Endothelial cell of umbilical vein (primary cell): Measurements from ENCODE around the gene TXNDC9. TPM values are rescaled to one million over a fixed set of nuclear protein-coding genes. Genes with fewer than 3 reads are reported as not detected.

Experiments used
- BruUV-seq: library from RNA; stranded (reverse); fragments of 400-500 nt; replicated peaks from 2 replicates; lab custom pipeline; 2021; lab: Mats Ljungman, UMichigan
- CTCF ChIA-PET: fragments of 300-600, 350-600 bp; sonication (Branson Sonifier 250); formaldehyde crosslinking; loops from one replicate; lab custom pipeline; 2021; ENCODE audit warnings: antibody characterized with exemption, inconsistent platforms; lab: Charles Lee
- POLR2A ChIA-PET: fragments of 300-600, 350-600 bp; sonication (Branson Sonifier 250); formaldehyde crosslinking; loops from one replicate; lab custom pipeline; 2021; ENCODE audit warnings: antibody characterized with exemption, inconsistent platforms; lab: Charles Lee
- DNase-seq: peaks from one replicate; pipeline ENCODE4 v3.0.0-alpha.2; 2011; ENCODE audit warnings: low read depth, low spot score
- FAIRE-seq: peaks from 2 replicates; lab custom pipeline; 2011; peaks lifted over from hg19 to GRCh38; lab: Jason Lieb, UNC
- H2AFZ ChIP-seq: 2 replicates; pipeline ENCODE4 v1.6.0; 2012; ENCODE audit warnings: low read depth, low read length, control low read depth, inconsistent platforms
- H3K27ac ChIP-seq: 2 replicates; pipeline ENCODE4 v1.5.1; 2011; ENCODE audit warnings: low read depth, mild to moderate bottlenecking, control low read depth, low read length, moderate library complexity; ENCODE audit not compliant: insufficient read depth
- H3K27me3 ChIP-seq, 2 experiments: 2 replicates each; pipeline versions ENCODE4 v1.6.0 to v1.6.1; 2011; ENCODE audit warnings: low read length in 2 of 2, mixed read lengths in 1 of 2; ENCODE audit not compliant: control insufficient read depth in 2 of 2, insufficient read depth in 2 of 2
- H3K36me3 ChIP-seq, 2 experiments: 2 replicates in 1 of 2; 3 replicates in 1 of 2; pipeline ENCODE4 v1.5.1; 2011; ENCODE audit warnings: low read length in 2 of 2, mild to moderate bottlenecking in 1 of 2, moderate library complexity in 1 of 2; ENCODE audit not compliant: control insufficient read depth in 2 of 2, insufficient read depth in 2 of 2; ENCODE audit errors: extremely low read depth in 1 of 2
- H3K4me1 ChIP-seq: 3 replicates; pipeline ENCODE4 v1.5.1; 2011; ENCODE audit warnings: mild to moderate bottlenecking, low read length; ENCODE audit not compliant: control insufficient read depth, insufficient read depth; ENCODE audit errors: extremely low read depth
- H3K4me2 ChIP-seq: 2 replicates; pipeline ENCODE4 v1.6.1; 2011; ENCODE audit warnings: low read length, control low read depth, mixed read lengths; ENCODE audit not compliant: insufficient read depth
- H3K4me3 ChIP-seq, 3 experiments: fragments of 200-600 bp in 1 of 3; sonication (generic), shearing (Covaris generic) in 1 of 3; replicated peaks in 1 of 3; 2 replicates each; pipeline ENCODE4 v1.5.1; 2011 to 2016; ENCODE audit warnings: control low read depth in 3 of 3, low read length in 3 of 3, mild to moderate bottlenecking in 2 of 3, inconsistent platforms in 1 of 3, low read depth in 1 of 3, moderate library complexity in 1 of 3; ENCODE audit not compliant: insufficient read depth in 1 of 3
- H3K79me2 ChIP-seq: 2 replicates; pipeline ENCODE4 v1.6.0; 2012; ENCODE audit warnings: low read length, inconsistent platforms; ENCODE audit not compliant: control insufficient read depth, insufficient read depth
- H3K9ac ChIP-seq: replicated peaks from 2 replicates; pipeline ENCODE3; 2011; ENCODE audit warnings: low read length, control low read depth; ENCODE audit not compliant: insufficient read depth; ENCODE audit errors: extremely low read depth
- H3K9me1 ChIP-seq: replicated peaks from 3 replicates; pipeline ENCODE4 v1.6.0; 2011; ENCODE audit warnings: mild to moderate bottlenecking, low read length; ENCODE audit not compliant: control insufficient read depth, insufficient read depth; ENCODE audit errors: extremely low read depth
- H3K9me3 ChIP-seq: replicated peaks from 2 replicates; pipeline ENCODE4 v1.5.1; 2012; ENCODE audit warnings: low read length, inconsistent platforms; ENCODE audit not compliant: control insufficient read depth, insufficient read depth
- H4K20me1 ChIP-seq: replicated peaks from 2 replicates; pipeline ENCODE3; 2011; ENCODE audit warnings: mild to moderate bottlenecking, low read length; ENCODE audit not compliant: control insufficient read depth, insufficient read depth; ENCODE audit errors: extremely low read depth
- CTCF ChIP-seq, 2 donors: IDR thresholded peaks; 1 replicate in 1 of 2; 2 replicates in 1 of 2; pipeline ENCODE4 v1.5.1; 2011; ENCODE audit warnings: low read length in 2 of 2, mild to moderate bottlenecking in 2 of 2, moderate library complexity in 2 of 2, control low read depth in 1 of 2, inconsistent platforms in 1 of 2, low read depth in 1 of 2; ENCODE audit not compliant: insufficient read depth in 1 of 2; ENCODE audit errors: extremely low read depth in 1 of 2
- EZH2 ChIP-seq: IDR thresholded peaks from 2 replicates; pipeline ENCODE4 v1.6.1; 2012; ENCODE audit warnings: borderline replicate concordance, low read depth, mild to moderate bottlenecking, moderate library complexity, low read length, inconsistent platforms; ENCODE audit not compliant: severe bottlenecking
- FOS ChIP-seq: IDR thresholded peaks from 2 replicates; pipeline ENCODE4 v1.6.1; 2011; ENCODE audit warnings: mild to moderate bottlenecking, low read length, moderate library complexity, borderline replicate concordance; ENCODE audit not compliant: insufficient read depth
- GATA2 ChIP-seq: IDR thresholded peaks from 2 replicates; pipeline ENCODE4 v1.7.0; 2011; ENCODE audit warnings: low read depth, mild to moderate bottlenecking, moderate library complexity, mixed read lengths, low read length; ENCODE audit not compliant: insufficient read length, insufficient read depth
- JUN ChIP-seq: IDR thresholded peaks from 2 replicates; pipeline ENCODE4 v1.6.1; 2011; ENCODE audit warnings: borderline replicate concordance, low read depth; ENCODE audit not compliant: insufficient read length, insufficient read depth
- MAX ChIP-seq: IDR thresholded peaks from 2 replicates; pipeline ENCODE4 v1.6.1; 2011; ENCODE audit not compliant: insufficient read depth, insufficient read length
- MYC ChIP-seq: IDR thresholded peaks from one replicate; pipeline ENCODE4 v1.6.1; 2011; ENCODE audit warnings: mild to moderate bottlenecking, low read depth, low read length
- POLR2A ChIP-seq: IDR thresholded peaks from 2 replicates; pipeline ENCODE4 v1.6.1; 2012; ENCODE audit warnings: low read depth, mild to moderate bottlenecking, control low read depth, low read length
- POLR2AphosphoS5 ChIP-seq: IDR thresholded peaks from 2 replicates; pipeline ENCODE4 v1.6.1; 2012; ENCODE audit warnings: low read depth, mild to moderate bottlenecking, control low read depth, low read length, moderate library complexity; ENCODE audit not compliant: insufficient read depth
- dilution Hi-C: fragments of 300-500 bp; cut with MboI; formaldehyde crosslinking; loops from one replicate; pipeline ENCODE4 v1.15.0; 2019; ENCODE audit warnings: low sequenced_read_pairs; ENCODE audit not compliant: extremely low pct_ligation_motif_present
- intact Hi-C: fragments of 100-400 bp; cut with micrococcal nuclease; formaldehyde crosslinking; loops from one replicate; pipeline ENCODE4 v1.10.0; 2022
- polyA plus RNA-seq, 4 experiments: library from polyadenylated mRNA; depleted of rRNA in 3 of 4; stranded (reverse) in 3 of 4; unstranded in 1 of 4; fragments of >200 nt; gene quantifications; 2 replicates each; pipeline versions ENCODE4 v1.2.1 to v1.2.3, GENCODE V29; 2011 to 2012; ENCODE audit warnings: missing spikeins in 1 of 4
- total RNA-seq: library from RNA; stranded (reverse); gene quantifications from 2 replicates; pipeline ENCODE4 v1.2.3, GENCODE V29; 2021

The TXNDC9 gene
- total and polyA plus RNA-seq, 2 donors (not counting 3 experiments of a cell fraction or from before 2014, with no cell fraction given), result 18.6 to 45.8 TPM

- H3K79me2 ChIP-seq, result no peaks in the 10 kb centered on the region
- no peak overlapping the region for H2AFZ ChIP-seq
- H3K9ac ChIP-seq, result no peak overlapping the region
- no TSS peak for BruUV-seq
- no peaks in the 10 kb centered on the region for H4K20me1 ChIP-seq
- dilution Hi-C loops, result no loop called here
- no peak overlapping the region for H3K4me3 ChIP-seq
- TF ChIP-seq EZH2 (no peak), MAX (no peak), MYC (no peak), GATA2 (no peak)
- H3K4me1 ChIP-seq, result no peaks in the 10 kb centered on the region
- intact Hi-C loops, result no loop called here
- CTCF ChIA-PET, result interaction anchor here (1.5 to 2.0 kb wide), 2 partner anchors 10 to 17 kb away, joined by 4 to 5 read pairs; no protein-coding TSS in a partner anchor
- no peaks in the 10 kb centered on the region for H3K9me3 ChIP-seq
- POLR2A ChIA-PET, result no interaction called here
- H3K4me2 ChIP-seq, result no peak overlapping the region
- H3K27ac ChIP-seq, result no peak overlapping the region
- no peak for FAIRE-seq
- peaks cover 3 to 21% of the 10 kb centered on the region in 2 experiments for H3K36me3 ChIP-seq
- no peak for DNase-seq
- H3K27me3 ChIP-seq, result no peaks in the 10 kb centered on the region
- H3K9me1 ChIP-seq, result no peaks in the 10 kb centered on the region
Measured at GRCh38 chr2:99374747-99375146, 38.6 kb upstream of the TXNDC9 start.

GRCh38 chr2:99373144-99373543, 37.0 kb upstream of the TXNDC9 start:
- dilution Hi-C loops (no loop called here), intact Hi-C loops (no loop called here)
- CTCF ChIA-PET, result no interaction called here
- H4K20me1 ChIP-seq, result no peaks in the 10 kb centered on the region
- no peaks in the 10 kb centered on the region for H3K4me1 ChIP-seq
- BruUV-seq, result no TSS peak
- H3K9ac ChIP-seq, result no peak overlapping the region
- no peak for TF ChIP-seq MAX
- TF ChIP-seq EZH2, result no peak
- no peak for TF ChIP-seq POLR2A
- TF ChIP-seq JUN, result no peak
- no peak for TF ChIP-seq POLR2AphosphoS5
- no peak for TF ChIP-seq GATA2
- TF ChIP-seq MYC, result no peak
- no peak for TF ChIP-seq FOS
- no peak for TF ChIP-seq CTCF (IDR thresholded peaks at IDR 0.05; ENCODE audit: extremely low read depth in 1 of 2, insufficient read depth in 1 of 2, low read depth in 1 of 2, low read length in 2 of 2)
- H3K9me1 ChIP-seq, result no peaks in the 10 kb centered on the region
- H3K36me3 ChIP-seq, result peaks cover 1 to 16% of the 10 kb centered on the region in 2 experiments
- POLR2A ChIA-PET, result no interaction called here
- no peak overlapping the region for H3K4me2 ChIP-seq
- H2AFZ ChIP-seq, result no peak overlapping the region
- FAIRE-seq, result no peak
- H3K4me3 ChIP-seq, result no peak overlapping the region
- H3K27me3 ChIP-seq, result no peaks in the 10 kb centered on the region
- H3K27ac ChIP-seq, result no peak overlapping the region
- no peaks in the 10 kb centered on the region for H3K79me2 ChIP-seq
- H3K9me3 ChIP-seq, result no peaks in the 10 kb centered on the region
- no peak for DNase-seq
